HG02885 (cell line): ENCODE data around the gene GMNN.

ENCODE experiments used
- ATAC-seq: cut with Tn5 transposase; IDR thresholded peaks from one replicate; pipeline ENCODE4 v1.9.1; 2021; ENCODE audit warnings: mild to moderate bottlenecking; ENCODE audit not compliant: unreplicated experiment, poor library complexity

GMNN gene

GRCh38 chr6:24799541-24799915, 24.8 kb downstream of the GMNN start:
- ATAC-seq: no peak

DNA sequence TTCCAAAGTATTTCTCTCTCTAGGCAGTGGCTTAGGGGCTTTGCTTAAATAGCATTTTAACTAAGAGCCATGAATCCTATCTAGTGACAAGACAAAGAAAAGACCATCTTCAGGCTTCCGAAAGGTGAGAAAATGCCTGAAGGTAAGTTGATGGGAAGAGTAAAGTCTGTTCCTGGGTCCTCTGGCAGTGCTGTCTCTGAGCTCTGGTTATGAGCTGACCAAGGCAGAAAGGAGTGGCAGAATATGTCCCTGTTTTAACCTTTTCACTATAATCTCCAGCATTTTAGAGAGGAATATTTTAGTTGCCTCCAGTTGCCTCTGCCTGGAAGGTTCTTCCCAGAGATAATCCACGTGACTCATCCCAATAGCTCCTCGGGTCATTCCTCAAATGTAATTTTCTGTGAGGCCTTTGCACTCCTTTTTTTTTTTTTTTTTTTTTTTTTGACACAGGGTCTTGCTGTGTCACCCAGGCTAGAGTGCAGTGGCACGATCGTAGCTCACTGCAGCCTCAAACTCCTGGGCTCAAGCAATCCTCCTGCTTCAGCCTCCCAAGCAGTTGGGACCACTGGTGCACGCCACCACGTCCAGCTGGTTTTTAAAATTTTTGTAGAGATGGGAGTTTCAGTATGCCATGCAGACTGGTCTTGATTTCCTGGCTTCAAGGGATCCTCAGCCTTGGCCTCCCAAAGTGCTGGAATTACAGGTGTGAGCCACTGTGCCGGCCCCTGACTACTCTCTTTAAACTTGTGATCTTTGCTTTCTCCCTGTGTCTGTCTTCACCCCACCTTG, 27.7 kb downstream of the GMNN start:
- ATAC-seq: no peak

DNA sequence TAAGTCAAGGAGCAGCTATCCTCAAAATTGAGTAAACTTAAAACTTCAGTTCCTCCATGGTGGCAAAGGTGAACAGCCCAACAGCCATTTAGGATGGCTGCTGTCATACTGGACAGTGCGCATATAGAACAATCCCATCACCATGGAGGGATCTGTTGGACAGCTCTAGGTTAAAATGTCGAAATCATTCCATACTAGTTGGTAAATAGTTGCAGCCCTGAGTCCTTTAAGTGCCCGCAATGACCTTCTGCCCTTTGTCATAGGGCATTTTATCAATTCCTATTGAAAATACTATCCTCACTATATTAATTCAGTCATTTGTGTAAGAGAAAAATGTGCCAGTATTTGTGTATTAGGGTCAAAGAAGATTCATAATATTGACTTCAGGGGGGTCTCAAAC, 32.8 kb downstream of the GMNN start:
- ATAC-seq: no peak

GRCh38 chr6:24809728-24810127, 35.0 kb downstream of the GMNN start:
- no peak for ATAC-seq

GRCh38 chr6:24818346-24818745, 43.6 kb downstream of the GMNN start:
- ATAC-seq: no peak

GRCh38 chr6:24821860-24822444, 47.2 kb downstream of the GMNN start:
- ATAC-seq: no peak

- ATAC-seq: no peak
These were observed 48.0 kb downstream of the GMNN start for GRCh38 chr6:24822696-24823095.

DNA sequence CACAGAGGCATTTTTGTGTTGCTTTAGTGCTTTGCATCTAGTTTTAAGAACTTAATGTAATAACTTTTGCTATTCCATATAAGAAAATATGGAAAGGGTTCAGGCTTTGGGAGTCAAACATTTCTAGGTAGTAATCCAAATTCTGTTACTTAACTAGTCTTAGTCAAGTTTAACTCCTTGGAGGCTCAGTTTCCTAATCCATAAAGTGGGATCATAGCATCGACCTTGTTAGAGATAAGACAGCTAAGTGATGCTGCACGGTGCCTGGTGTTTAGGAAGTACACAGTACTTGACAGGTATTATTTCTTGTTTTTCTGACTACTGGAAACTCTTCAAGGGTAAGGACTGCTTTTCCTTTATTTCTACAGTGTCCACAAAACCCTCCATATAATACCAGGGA, 48.4 kb downstream of the GMNN start:
- no peak for ATAC-seq

DNA sequence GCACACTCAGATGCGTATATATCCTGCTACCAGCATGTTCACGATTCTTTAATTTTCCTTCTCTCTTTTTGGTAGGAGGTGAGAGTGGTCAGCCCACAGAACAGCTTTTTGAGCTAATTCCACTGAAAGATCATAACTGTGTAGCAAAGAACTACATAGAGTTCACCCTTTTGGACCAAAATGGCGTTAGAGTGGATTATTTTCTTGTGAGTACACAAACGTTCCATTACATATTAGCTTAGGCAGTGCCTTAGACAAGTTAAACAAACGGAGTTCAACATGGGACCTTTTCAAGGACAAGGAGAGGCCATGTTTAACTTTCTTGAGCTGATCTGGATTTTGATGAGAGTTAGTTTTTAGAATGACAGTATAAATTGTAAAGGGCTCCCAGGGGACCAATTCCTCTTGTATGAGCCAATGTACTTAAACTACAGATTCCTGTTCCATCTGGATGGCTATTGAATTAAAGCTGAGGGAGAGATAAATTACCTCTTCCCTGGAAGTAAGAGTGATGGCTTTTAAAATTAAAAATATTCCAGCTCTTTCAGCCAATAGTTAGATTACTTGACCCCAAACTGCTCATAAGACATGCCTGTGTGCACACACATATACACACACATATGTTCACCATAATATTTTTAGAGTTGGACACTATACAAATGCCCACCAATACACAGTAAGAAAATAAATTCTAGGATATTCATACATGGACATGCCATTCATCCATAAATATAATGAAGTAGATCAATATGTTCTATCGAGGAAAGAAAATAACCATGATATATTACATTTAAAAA, 49.6 kb downstream of the GMNN start:
- no peak for ATAC-seq

GRCh38 chr6:24825130-24825630, 50.4 kb downstream of the GMNN start:
- ATAC-seq: no peak

DNA sequence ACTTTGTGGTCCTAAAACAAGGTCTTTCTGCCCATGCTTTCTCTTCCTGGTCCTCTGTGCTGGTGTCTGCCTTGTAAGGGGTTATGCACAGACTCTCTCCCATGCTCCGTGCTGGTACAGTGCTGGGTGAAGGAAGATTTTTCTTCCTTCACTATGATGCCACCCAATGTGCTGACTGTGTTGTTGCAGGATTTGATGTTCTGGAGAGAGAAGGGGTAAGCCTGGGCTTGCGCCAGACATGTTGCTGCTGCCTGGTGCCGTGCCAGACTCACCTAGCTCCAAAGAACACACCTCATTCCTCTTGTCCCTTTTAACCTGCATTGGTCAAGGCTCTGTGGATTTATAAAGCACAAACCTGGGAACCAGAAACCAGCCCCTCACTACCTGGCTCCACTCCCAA, 52.4 kb downstream of the GMNN start:
- ATAC-seq: no peak

DNA sequence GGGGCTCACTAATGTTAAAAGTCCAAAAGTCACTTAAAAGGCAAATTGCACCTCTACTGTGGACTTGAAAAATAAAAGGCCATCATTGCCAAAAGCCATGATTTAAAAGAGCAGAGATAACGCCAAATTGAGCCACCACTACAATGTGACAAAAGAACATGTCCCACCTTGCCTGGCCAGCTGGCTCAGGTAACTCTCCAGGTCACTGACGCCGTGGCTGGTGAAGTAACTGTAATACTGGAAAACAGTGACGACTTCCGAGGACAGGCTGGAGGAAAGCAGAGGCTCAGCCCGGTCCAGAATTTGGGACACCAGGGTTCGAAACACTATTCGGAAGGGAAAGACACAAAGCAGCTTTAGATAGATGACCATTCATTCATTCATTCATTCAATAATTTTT, 53.2 kb downstream of the GMNN start:
- ATAC-seq: no peak

DNA sequence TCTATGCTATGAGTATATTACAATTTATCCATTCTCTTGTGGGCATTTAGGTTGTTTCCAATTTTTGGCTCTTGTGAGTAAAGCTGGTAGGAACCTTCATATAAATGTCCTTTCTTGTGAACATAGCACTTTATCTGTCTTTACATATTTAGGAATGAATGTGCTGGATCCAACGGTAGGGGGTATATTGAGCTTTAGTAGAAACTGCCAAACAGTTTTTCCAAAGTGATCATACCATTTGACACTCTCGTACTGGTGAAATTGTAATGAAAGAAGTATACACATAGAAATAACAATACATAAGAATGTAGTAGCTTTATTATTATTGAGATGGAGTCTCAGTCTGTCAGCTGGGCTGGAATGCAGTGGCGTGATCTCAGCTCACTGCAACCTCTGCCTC, 54.9 kb downstream of the GMNN start:
- no peak for ATAC-seq

DNA sequence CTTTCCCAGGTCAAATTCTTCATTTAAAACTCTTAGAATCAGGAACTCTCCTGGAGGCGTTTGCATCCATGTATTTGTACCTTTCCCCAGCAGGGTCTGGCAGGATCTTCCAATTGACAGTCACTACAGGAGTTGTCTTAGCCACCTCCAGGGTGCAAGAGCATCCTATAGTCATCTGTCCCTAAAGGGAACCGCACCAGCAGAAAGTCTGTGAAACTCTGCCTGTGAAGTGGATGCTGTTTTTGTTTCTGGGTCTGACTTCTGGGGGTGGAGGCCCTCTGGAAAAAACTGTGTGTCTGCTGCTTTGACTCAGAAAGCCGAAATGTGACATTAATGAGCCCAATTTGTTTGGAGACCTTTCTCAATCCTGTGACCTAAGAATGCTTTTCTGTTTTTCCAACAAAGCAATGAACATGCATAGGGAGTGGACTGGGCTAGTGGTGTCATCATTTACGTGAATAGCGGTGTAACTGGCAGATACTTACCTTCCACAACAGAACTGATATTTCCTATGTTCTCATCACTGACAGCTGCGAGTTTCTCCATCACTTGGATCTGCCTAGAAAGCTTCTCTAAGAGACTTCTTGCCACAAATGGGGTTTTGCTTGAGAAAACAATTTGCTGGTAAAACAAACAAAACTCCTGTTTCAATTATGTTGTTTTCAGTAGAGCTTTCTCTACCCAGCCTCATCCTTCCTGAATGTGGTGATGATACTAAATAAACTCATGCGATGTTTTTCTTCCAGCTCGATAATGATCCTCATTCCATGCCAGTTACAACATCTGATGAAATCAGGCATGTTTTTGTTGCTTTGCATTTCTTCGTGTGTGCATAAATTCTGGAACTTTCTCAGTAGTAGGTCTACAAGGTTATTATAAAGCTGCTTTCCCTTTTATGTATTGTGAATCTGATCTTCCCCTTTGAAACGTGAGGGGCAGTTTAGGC, 57.3 kb downstream of the GMNN start:
- no peak for ATAC-seq

- no peak for ATAC-seq
These were observed 58.1 kb downstream of the GMNN start for GRCh38 chr6:24832794-24833193.

DNA sequence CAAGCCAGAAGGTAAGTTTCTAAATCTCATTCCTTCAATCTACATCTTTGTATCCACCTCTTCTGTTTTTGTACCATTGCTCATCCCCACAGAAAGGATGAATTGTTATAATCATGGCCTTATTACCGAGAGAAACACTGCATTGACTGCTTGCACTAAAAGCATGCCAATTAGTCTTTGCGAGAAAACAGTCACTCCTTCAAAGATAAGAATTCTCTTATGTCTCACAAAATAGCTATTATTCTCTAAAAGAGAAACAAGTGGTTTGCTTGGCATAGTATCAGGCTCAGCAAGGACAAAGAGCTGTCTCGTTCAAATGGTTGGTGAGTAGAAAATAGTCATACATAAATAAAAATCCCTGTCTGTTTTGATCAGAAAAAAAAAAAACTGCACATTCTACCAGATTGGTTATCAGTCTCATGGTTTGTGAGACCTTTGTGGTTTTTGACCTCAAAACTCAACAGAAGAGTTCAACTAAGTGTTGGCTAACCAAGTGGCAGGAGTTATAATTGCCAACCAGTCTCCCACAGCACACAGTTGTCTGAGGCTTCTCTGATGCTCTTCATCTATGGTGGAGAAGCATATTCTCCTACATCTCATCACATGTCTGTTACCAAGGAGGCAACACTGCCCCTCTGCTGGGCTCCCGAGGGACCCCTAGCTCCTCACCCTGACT, 59.1 kb downstream of the GMNN start:
- ATAC-seq: no peak
